ENCODE measurements around the gene TMBIM4.

TMBIM4 gene

GRCh38 chr12:66197495-66197921 lies 27.7 kb upstream of the TMBIM4 start:
- Histone ChIP-seq H3K27me3 (ENCODE audit: insufficient read depth, low read depth) (no peaks in the 10 kb centered on the region), H3K4me3 (IDR thresholded peaks at IDR 0.05; ENCODE audit: insufficient read depth, low read depth, low read length) (no peak overlapping the region), H3K4me2 (no peak overlapping the region), H2AFZ (ENCODE audit: low read depth) (no peak overlapping the region), H3K9ac (no peak overlapping the region), H3K4me1 (ENCODE audit: low read depth, poor library complexity, severe bottlenecking) (peaks cover 15% of the 10 kb centered on the region), H3K36me3 (ENCODE audit: insufficient read depth) (no peaks in the 10 kb centered on the region), H4K20me1 (ENCODE audit: insufficient read depth) (no peaks in the 10 kb centered on the region), H3K79me2 (ENCODE audit: insufficient read depth, low read depth) (no peaks in the 10 kb centered on the region), H3K27ac (no peak overlapping the region)
- TF ChIP-seq CTCF (conservative IDR thresholded peaks at IDR 0.05; ENCODE audit: low read depth, low read length): no peak

- Histone ChIP-seq H3K27ac (no peak overlapping the region), H3K27me3 (ENCODE audit: insufficient read depth, low read depth) (no peaks in the 10 kb centered on the region), H3K9ac (no peak overlapping the region), H2AFZ (ENCODE audit: low read depth) (no peak overlapping the region), H3K36me3 (ENCODE audit: insufficient read depth) (no peaks in the 10 kb centered on the region), H4K20me1 (ENCODE audit: insufficient read depth) (no peaks in the 10 kb centered on the region), H3K4me3 (IDR thresholded peaks at IDR 0.05; ENCODE audit: insufficient read depth, low read depth, low read length) (no peak overlapping the region), H3K79me2 (ENCODE audit: insufficient read depth, low read depth) (no peaks in the 10 kb centered on the region), H3K4me1 (ENCODE audit: low read depth, poor library complexity, severe bottlenecking) (peaks cover 15% of the 10 kb centered on the region), H3K4me2 (no peak overlapping the region)
- no peak for TF ChIP-seq CTCF (conservative IDR thresholded peaks at IDR 0.05; ENCODE audit: low read depth, low read length)
Measured at GRCh38 chr12:66196806-66197205, 27.0 kb upstream of the TMBIM4 start.

- no peaks in the 10 kb centered on the region for H4K20me1 ChIP-seq (ENCODE audit: insufficient read depth)
- no peaks in the 10 kb centered on the region for H3K79me2 ChIP-seq (ENCODE audit: insufficient read depth, low read depth)
- H3K9ac ChIP-seq: no peak overlapping the region
- no peak for TF ChIP-seq CTCF (conservative IDR thresholded peaks at IDR 0.05; ENCODE audit: low read depth, low read length)
- no peak overlapping the region for H3K4me2 ChIP-seq
- H3K4me1 ChIP-seq (ENCODE audit: low read depth, poor library complexity, severe bottlenecking): peaks cover 12% of the 10 kb centered on the region
- H3K27ac ChIP-seq: no peak overlapping the region
- H3K36me3 ChIP-seq (ENCODE audit: insufficient read depth): no peaks in the 10 kb centered on the region
- no peak overlapping the region for H3K4me3 ChIP-seq (IDR thresholded peaks at IDR 0.05; ENCODE audit: insufficient read depth, low read depth, low read length)
- no peaks in the 10 kb centered on the region for H3K27me3 ChIP-seq (ENCODE audit: insufficient read depth, low read depth)
- no peak overlapping the region for H2AFZ ChIP-seq (ENCODE audit: low read depth)
Measured at GRCh38 chr12:66195242-66195641, 25.4 kb upstream of the TMBIM4 start.

GRCh38 chr12:66194122-66194521 lies 24.3 kb upstream of the TMBIM4 start:
- no peak for TF ChIP-seq CTCF (conservative IDR thresholded peaks at IDR 0.05; ENCODE audit: low read depth, low read length)
- Histone ChIP-seq H3K4me2 (no peak overlapping the region), H3K4me3 (IDR thresholded peaks at IDR 0.05; ENCODE audit: insufficient read depth, low read depth, low read length) (no peak overlapping the region), H3K27ac (no peak overlapping the region), H3K27me3 (ENCODE audit: insufficient read depth, low read depth) (no peaks in the 10 kb centered on the region), H3K36me3 (ENCODE audit: insufficient read depth) (no peaks in the 10 kb centered on the region), H3K9ac (no peak overlapping the region), H3K79me2 (ENCODE audit: insufficient read depth, low read depth) (no peaks in the 10 kb centered on the region), H2AFZ (ENCODE audit: low read depth) (no peak overlapping the region), H3K4me1 (ENCODE audit: low read depth, poor library complexity, severe bottlenecking) (peaks cover 11% of the 10 kb centered on the region), H4K20me1 (ENCODE audit: insufficient read depth) (no peaks in the 10 kb centered on the region)
